Activated effector memory CD4-positive, alpha-beta T cell treated with Interleukin-2 at 50 U/mL for 16 hours (primary cell): Measurements from ENCODE around the gene CMTM1.
"Not testable (repeated sequence)": the region's sequence is repeated elsewhere in the genome, so short reads cannot be mapped to it uniquely, and the experiment has no call there.

Source experiments
- DNase-seq: peaks from one replicate; pipeline ENCODE4 v3.0.0-alpha.2; 2020

The CMTM1 gene

DNA sequence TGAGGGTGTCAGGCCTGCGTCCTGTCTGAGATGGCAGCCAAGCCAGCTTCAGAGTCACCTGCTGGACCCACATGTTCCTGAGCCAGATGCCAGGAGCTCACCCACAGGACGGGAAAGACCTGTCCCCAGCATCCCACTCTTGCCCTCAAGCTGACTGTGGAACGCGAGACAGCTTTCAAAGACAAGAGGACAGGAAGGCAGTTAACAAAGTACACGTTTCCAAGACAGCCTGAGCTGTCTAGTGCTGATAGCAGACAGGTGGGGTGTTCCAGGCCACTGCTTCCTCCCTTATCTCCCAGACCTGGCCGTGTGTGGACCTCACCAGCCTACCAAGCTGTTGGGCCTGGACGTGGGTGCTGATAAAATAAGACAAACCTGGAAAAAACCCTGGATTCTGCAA lies 51.5 kb downstream of the CMTM1 start:
- DNase-seq: no peak

DNA sequence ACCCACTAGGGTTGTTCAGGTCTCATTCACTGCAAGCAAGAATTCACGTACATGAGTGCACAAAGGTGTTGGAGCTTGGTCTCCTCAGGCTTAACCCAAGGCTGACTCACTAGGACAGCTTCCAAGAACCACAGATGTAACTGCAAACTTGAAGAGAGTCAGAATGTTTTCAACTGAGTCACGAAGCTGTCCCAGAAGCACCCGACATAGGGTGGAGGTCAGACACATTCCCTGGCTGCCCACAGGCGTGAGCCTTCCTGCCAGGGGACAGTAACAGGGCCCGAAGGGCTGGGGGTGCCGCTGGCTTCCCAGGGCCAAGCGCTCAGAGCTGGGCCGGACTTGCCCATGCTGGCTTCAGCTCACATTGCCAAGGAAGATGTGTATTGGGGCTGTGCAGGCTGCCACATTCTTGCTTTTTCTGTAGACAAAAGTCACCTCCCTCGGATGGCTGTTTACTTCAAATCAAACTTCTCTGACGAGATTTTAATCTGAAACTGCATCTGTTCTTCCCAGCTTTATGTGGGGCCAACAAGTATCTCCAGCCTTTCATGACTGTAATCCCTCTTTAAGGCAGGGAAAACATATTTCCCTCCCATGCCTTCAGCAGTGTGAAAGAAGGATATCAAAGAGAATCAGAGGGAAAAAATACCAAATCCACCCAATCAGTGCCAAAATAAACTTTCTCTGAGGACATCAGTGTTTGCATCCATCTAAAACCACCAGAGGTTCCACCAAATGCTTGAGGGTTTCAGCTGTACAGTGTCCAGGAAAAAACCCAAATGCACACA lies 52.5 kb downstream of the CMTM1 start:
- no peak for DNase-seq

DNA sequence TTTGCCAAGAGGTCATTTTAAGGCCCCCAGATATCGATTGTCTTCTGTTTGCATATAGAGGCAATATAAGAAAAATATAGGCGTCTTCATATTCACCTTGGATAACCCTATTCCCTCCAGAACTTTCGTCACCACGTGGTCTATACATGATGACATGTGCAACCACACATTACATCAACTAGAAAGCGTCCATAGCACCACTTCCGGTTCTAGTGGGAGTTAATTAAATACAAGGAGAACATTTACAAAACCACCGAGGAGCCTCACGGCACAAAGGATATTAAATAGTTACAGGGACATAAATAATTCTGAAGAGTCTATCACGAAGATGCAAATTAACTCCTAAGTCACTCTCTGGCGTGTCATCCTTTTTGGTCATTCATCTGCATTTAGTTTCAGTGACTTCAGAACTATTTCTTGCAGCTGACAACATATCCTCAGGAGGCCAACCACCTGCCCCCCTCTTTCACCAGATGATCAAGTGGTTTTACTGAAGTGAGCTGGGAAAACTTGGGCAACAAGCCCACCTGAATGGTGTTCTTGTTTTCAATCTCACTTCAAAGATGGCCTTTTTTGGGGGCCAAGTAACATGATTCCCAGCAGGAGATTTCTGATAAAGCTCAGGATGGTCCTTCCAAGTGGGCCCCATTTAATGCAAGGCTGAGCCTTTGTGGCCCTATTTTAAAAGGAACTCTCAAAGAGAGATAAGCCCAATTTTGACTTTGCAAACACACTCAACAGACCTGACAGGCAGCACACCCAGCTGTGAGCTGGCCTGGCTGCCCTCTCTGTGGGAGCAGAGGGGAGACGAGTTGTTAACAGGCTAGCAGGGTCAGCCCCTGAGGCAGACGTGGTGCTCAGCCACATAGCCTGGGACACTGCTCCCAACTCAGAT lies 53.5 kb downstream of the CMTM1 start:
- no peak for DNase-seq

DNA sequence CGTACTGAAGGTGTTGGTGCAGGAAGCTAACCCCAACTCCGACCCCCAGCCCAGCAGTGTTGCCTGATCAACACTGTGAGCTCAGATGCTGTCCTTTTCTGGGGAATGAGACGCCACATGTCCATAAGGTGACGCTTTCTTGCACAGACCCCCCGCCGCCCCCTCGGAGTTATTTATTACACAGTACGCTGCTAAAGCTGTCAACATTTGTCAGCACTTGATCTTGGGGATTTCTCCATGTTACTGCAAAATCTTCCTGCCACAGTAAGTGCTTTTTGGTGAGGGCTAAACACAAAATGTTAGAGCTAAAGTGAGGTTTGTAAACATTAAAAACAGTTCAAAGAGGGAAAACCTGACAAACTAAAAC lies 54.2 kb downstream of the CMTM1 start:
- DNase-seq: no peak

DNA sequence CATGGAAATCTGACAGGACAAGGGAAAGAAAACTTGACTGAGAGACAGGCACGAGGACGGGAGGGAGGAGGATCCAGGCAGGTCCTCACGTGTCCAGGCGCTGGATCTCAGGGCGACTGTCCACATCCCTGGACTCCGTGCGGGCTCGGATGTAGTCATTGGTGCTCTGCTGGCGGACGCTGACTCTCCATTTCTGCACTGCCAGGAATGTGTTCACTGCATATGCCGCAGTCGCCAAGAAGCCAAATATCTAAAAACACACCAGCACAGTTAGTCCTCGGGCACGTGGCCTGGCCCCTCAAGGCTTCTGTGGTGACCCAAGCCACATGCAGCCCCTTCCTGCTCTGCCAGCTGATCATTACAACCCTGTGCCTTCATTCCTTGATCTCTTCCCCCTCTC lies 55.7 kb downstream of the CMTM1 start:
- DNase-seq: no peak

DNA sequence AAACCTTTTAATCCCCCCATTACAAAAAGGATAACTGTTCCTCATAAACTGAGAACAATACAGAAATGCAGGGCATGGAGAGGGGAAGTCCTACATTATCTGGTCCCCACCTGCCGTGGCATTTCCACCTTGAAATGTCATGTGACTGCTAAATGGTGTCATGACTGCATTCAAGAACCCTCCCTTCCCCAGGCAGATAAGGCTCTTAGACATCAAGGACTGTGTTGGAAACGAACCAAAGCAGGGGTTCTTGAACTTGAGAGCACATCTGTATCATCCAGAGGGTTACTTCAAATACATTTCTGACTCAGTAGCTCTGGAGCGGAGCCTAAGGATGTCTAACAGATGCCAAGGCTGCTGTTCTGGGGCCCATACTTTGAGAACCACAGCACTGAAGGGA lies 56.6 kb downstream of the CMTM1 start:
- DNase-seq: no peak

- no peak for DNase-seq
These were observed 57.5 kb downstream of the CMTM1 start for GRCh38 chr16:66623755-66624154.

DNA sequence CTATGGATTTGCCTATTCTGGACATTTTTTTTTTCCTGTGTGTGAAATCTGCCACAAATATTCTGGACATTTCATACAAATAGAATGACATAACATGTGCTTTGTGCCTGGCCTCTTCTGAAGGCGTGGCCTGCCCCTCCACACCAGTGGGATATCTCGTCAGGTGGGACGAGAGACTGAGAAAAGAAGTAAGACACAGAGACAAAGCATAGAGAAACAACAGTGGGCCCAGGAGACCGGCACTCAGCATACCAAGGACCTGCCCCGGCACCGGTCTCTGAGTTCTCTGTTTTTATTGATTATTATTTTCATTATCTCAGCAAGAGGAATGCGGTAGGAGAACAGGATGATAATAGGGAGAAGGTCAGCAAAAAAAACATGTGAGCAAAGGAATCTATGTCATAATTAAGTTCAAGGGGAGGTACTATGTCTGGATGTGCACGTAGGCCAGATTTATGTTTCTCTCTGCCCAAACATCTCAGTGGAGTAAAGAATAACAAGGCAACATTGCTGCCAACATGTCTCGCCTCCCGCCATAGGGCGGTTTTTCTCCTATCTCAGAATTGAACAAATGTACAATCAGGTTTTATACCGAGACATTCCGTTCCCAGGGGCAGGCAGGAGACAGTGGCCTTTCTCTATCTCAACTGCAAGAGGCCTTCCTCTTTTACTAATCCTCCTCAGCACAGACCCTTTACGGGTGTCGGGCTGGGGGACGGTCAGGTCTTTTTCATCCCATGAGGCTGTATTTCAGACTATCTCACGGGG lies 61.6 kb downstream of the CMTM1 start:
- not testable (repeated sequence) for DNase-seq
